GM18508 (cell line): Measurements from ENCODE around the gene ADAM19.

Source experiments
- ATAC-seq: cut with Tn5 transposase; IDR thresholded peaks from one replicate; pipeline ENCODE4 v1.9.1; 2021; ENCODE audit warnings: moderate number of reproducible peaks; ENCODE audit not compliant: insufficient read depth, unreplicated experiment

Gene ADAM19

DNA sequence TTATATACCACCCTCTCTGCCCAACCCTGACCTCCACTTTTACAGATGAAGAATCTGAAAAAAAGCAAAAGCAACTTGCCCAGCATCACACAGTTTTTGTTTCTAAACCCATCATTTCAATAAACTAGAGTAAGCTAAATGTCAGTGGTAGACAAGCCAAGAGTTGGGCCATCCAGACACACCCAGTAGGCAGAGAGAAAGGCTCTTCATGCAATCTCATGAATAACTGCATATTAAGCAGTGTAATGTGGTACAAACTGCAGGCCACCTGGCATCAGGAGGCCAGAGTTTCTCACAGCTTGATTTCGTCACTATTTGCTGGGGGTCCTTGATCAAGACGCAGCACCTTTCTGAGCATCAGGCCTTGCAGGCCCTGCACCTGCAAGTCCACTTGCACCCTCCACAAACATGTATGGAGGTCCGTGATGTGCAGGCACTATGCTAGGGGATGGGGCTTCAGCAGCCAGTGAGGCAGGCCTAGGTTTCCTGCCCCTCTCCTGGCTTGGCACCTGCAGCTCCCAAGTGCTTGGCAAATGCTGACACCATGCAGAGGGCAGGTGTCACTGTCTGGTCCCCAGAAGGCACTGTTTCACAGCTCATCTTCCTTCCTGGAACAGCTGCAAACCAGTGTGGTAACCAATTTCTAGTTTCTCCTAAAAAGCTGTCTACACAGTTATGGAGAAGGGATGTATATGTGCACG lies 29.8 kb downstream of the ADAM19 start:
- no peak for ATAC-seq

DNA sequence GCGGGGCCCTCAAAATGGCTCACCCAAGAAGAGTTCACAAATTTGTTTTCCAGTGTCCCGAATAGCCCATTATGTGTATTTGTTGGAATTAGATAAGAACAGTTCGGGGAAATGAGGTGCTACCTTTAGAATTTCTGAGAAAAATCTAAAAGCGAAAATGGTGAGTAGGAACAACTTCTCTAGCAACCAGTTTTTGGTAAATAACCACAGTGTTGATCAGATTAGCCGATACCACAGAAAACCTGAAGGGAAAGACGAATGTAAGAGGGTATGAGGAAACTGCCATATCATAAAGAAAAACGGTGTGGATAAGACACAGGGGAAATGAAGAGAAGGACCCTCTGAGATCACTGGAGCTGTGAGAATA lies 31.0 kb downstream of the ADAM19 start:
- no peak for ATAC-seq

DNA sequence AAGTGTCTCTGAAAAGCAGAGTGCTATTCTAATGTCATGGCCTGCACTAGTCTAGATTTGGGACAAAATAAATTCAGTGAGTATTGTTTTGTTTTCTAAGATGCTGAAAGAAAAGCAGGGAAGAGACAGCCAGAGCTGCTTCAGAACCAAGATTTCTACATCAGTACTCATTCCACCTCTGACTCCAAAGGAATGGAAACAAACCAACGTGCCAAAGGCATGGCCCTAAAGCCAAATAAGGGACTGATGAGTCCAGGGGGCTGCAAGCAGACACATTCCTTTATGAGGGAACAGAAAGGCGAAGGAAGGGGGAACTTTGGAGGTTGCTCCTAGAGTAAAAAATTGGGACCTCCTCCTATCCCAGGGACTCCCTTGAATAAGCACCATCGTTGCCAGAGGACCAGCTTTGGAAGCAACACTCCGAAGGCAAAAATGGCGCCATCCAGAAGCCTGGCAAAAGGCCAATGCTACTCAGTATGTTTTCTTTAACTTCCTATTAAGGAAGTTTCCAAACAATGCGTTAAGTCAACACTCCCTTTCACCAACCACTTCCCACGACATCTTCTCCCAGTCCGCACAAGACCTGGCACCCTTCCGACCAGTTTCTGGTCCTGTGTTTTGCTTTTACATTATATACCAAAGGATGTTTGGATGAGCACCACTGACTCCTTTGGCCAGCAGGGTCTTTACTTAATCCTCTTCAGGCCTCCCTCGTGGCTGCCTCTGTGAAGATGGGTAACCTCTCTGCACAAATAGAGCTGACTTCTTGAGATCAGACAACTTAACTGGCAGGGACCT lies 31.6 kb downstream of the ADAM19 start:
- ATAC-seq: no peak

DNA sequence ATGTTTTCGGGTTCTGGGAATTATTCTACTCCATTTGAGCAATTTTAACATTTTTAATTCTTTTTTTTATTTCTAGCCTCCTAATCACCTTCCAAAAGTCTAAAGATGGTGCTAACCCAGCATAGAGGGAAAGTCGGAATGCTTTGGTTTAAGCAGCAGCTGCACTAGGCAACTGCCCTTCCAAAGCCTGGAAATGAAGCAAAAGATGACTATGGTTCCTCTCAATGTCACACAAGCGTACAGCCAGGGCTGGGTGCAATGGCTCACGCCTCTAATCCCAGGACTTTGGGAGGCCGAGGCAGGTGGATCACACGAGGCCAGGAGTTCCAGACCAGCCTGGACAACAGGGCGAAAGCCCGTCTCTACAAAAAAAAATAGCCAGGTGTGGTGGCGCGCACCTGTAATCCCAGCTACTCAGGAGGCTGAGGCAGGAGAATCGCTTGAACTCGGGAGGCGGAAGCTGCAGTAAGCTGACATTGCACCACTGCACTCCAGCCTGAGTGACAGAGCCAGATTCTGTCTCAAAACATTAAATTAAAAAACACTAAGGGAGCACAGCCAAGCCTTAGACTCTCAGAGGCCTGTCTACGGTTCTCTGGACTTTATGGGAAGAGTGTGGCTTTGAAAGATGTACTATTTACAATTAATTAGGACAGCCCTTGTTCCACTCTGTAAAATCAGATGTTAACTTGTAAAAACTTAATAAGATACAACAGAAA lies 33.1 kb downstream of the ADAM19 start:
- no peak for ATAC-seq

DNA sequence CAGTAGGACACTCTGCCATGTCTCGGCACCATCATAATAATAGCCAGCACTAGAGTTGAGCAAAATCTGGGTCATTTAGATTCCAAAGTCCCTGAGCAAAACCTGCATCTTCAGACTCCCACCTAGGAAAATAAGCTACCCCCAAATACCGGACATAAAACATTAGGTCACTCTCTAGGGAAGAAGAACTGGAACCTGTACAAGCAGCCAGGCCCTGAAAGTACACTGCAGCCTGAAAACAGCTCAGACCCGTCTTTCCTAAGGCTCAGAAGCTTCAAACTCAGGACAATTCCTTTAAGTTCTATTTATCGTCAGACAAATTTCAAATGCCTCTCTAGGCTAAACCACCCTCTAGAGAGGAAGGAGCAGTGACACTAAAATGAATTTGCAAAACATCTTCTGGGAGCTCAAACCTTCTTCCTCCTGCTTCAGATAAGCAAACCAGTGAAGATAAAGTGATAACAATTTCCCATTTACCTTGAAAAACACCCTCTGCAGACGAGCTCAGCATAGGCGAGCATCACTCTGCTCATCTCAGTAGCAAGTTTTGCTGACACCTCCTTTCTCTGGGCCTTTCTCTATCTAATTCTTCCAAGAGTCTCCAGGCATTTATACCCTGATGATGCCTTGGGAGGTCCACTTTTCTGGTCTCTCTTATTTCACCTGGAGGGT lies 34.0 kb downstream of the ADAM19 start:
- no peak for ATAC-seq

DNA sequence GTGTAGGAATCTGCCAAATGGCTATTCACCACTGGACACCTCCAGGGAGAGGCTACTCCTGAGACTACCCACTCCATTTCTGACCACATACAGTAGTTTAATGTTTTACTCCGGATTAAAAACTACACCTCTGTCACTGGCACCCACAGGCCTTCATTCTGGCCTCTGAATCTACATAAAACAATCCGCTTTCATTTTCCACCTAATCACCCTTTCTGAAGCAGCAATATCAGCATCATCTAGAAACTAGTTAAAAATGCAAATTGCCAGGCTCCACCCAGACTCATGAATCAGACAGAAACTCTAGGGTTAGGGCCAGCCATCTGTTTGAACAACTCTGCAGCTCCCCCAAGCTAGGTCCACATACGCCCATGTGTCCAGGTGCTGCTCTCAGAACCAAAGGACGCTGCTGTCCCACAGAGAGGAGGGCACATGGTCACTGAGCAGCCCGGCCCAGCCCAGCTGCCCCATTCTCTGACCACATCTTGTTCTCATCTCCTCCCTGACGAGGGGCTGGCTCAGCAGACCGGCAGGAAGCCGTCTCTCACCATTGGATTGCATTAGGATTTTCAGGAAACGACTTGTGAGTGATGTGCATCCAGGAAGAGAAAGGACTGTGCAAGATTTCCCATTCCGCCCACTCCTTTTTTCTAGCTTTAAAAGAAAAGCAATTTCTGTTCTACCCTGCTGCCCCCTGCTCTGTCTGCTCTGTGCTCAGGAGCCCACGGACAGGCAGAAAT lies 34.7 kb downstream of the ADAM19 start:
- peak; percentile 92 for ATAC-seq

DNA sequence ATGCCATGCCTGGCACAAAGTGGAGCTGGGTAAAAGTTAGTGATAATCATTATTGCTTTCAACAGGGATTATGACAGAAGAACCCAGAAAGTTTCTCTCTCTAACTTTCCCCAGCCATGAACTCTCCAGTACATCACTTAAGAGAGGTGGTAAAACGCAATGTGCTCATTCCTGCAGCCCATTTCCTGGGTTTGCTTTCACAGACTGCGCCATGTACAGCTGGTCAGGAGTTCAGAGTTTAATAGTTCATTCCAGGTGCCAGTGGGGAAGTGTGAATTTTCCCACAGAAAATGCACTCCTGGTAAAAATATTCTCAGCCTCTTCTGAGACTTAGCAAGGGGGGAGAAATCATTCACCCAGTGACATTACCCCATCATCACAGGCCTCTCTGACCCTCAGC lies 35.5 kb downstream of the ADAM19 start:
- ATAC-seq: no peak

DNA sequence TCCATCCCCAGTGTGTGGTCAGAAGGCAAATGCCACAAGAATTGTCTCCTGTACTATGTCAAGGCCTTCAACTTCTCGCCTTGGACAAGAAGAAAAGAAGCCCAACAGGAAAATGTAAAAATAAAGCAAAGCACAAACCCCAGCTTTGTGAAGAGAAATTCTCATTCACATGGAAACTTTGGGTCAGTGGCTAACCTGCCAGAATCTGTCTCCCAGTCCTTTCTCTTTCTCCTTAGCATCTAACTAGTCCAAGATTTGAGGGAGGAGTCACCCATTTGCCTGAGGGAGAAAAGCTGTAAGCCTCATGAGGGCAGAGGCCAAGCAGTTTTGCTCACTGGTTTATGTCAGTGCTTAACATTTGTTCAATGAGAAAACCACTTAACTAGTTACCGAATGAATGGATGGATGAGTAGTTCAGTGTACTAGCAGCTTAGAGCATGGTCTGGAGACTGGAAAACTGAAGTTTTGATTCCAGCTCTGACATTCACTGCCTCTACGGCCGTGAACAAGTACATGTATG lies 36.0 kb downstream of the ADAM19 start:
- no peak for ATAC-seq

DNA sequence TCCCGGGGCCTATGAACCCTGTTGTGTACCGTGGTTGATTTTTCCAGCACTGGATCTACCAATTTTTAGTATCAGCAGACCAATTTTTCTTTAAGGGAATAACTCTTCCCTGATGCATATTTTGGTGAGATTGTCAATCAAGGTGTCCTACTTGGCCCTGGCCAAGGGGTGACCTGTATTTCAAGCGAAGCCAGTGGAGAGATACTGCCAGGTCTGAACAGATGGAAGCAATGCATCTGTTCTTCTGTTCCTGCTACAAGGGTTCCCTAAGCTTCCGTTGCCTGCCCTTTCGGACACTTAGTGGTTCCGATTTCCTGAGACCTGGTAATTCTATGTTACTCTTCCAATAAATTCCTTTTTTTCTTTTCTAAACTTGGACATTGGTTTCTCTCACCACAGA lies 37.3 kb downstream of the ADAM19 start:
- no peak for ATAC-seq

DNA sequence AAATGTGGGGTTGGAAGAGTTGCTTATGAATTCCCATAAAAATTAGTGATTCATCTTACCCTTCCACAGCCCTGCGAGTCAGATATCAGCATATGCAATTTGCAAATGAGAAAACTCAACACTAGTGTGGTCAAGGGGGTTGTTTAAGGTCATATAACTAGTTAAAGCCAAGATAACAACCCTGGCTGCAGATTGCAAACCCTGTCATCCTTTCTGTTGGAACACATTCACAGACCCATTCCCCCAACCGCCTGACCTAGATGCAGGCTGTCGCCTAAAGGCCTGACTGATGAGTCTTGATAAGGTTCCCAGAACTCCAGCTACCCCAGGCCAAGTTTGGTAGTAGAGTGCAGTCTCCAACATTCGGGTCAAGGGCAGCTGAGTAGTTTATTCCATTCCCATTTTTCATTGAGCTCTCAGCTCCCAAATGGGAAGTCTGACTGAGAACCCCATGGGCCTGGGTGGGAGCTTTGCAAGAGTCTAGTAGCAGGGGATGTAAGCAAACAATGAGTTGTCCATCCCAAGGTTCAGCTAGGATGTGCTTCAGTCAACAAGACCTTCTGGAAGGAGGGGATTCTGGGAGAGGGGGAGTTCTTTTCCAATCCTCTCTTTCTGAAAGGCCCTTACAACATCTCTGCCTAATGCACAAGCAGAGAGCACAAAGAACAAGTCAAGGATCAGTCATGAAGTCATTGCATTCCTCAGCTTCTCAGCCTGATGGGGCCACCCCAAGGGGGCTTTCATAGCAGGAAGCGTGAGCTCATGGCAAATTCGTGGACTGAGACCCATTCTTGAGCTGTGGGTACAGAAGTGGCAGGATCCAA lies 40.3 kb downstream of the ADAM19 start:
- ATAC-seq: no peak

DNA sequence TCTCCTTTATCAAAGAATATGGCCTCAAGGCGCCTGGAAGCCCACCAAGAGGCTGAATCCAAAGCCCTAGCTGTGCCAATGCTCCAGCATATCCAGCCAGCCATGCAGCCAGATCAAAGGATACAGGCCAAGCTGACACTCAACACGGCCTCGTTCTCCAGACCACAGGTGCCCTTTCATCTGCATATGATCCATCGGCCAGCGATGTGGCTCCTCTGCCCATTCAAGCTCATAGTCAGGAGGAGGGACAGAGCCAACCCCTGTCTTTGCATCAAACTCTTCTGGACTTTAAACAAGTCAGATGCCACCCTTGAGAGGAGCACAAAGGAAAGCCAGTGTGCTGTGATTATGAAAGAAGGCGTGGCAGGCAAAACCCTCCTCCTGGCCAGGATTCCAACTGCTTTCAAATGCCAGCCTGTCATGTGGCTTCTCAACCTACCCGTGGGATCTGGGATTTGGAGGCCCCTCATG lies 42.5 kb downstream of the ADAM19 start:
- ATAC-seq: no peak

DNA sequence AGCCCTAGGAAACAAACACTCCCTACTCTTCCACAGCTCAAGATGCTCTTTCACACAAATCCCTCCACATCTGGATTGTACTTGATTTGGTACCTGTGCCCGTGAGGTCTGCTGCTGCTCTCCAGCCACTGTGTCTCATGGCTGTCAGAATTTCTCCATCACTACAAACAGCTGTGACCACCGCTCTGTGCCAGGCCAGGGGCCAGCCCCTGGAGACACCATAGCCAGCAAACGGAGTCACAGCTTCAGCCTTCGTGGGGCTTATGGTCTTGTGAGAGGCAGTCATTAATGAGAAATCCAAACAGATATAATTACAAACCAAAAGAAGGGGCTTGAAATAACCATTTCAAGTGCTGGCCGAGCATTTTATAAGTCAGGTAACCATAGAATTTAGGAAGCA lies 43.6 kb downstream of the ADAM19 start:
- no peak for ATAC-seq

DNA sequence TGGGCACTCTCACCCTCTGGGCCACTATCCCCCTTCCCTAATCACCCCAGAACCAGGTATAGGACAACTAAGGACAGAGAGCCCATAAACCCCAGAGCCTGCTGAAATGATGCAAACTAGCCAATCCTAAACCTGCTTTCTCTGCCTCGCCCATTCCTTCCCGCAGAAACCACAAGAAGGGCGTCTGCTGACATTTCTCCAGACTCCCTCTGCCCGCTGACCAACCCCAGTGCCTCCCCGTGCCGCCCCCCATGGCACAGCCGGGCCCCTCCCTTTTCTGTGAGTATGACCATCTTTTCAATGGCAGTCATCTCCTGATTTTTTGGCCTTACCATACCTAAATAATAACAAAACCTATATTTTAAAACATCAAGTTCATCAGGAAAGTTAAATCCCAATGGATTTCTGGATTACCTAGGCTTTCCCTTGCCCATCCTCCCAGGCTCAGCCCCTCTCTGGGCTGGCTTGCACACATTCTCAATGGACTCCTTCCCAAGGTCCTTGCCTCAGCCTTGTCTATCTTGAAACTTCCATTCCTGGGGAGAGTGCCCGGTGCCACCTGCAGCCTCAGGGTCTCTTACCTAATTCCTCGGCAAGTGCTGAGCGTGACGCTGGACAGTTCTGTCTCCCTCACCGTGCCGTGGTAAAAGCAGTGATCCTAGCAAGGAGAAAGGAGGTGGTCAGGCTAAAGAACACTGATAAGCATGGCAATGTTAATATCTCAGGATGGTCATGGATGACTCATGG lies 45.2 kb downstream of the ADAM19 start:
- no peak for ATAC-seq

DNA sequence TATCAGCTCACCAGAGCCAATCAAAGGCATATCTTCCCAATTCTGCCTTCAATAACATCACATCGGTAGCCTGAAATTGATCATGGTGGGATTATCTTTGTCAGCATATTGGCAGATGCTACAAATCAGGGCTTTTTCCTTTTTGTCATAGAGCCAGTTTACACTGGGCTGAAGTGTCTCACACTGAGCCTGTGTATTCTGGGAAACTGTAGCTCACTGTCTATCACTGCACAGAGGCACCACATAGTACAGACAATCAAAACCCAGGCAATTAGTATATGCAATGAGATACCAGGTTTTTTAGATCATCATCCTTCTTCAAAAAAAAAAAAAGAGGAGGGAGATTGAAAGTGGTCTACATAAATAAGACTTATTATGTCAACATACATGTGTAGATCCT lies 46.6 kb downstream of the ADAM19 start:
- ATAC-seq: no peak

DNA sequence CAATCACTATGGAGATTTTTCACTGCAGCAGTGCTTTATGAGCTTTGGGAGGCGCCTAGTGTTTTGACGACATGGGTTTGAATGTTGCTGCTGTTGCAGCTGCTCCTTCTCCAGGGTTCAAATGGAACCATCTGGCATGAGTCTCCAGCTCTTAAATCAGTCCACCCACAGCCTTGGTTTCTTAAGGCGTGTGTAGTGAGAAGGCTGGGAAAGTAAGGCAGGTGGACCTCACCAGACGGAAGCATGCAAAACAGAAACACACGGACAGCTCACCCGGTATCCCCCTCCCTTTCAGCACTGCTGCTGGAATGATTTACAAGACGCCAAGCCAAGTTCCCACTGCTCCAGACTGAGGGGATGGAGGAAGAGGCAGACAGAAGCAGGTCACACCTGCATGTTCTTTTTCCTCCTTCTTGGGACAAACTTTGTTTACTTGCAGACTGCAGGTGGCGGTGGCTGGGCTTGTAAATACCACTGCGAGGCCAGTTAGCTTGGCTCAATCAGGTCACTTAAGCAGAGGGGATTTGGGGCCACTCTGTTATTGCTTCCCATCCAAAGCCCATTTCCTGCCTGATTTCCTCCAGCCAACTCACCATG lies 47.4 kb downstream of the ADAM19 start:
- ATAC-seq: no peak

DNA sequence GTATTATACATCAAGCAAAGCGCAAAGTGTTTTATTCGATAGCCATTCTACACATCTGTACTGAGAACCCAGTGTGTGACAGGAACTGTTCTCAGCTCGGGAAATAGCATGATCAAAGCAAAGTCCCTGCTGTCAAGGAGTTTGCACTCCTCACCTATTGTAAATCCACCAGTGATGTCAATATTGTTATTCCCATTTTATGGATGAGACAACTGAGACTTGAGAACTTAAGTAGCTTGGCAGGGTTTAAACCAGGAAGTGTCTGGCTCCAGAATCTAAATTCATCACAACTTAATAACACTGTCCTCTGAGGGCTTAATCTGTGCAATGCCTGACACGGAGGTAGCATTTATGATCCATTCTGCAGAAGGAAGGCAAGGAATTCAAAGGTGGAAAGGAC lies 50.7 kb downstream of the ADAM19 start:
- no peak for ATAC-seq

DNA sequence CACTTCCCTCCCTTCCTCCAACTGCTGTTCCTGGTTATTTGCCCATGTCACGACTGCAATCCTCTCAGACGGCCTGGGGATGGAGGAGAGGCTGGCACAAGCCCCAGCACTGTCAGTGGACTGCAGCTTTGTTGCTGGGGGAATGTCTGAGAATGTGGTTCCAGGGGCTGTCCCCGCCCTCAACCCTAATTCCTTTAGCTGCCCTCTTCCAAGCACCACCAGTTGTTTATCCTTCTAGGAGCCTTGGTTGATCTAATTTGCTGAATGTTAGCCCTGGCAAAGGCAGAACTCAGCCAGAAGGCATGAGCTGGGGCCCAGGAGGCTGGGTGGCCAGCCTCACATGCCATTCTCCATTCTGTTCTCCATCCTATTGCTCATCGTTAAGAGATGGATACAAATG lies 51.6 kb downstream of the ADAM19 start:
- no peak for ATAC-seq

DNA sequence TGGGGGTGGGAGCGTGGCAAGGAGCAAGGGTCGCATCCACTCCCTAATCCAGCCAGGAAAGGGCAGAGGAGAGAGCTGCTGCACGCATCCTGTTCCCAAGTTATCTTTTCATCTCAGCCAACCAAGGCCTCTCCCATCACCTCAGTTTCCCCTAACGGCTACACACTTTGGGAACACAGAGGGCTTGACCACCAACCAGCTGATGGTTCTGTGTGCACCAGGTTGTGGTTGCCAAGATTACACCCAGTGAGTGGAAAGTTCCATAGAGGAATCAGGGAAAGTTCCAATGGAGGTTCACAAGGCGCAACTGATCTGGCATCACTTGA lies 53.9 kb downstream of the ADAM19 start:
- no peak for ATAC-seq
